Stimulated activated CD4-positive, alpha-beta T cell treated with anti-CD3 and anti-CD28 coated beads, Interleukin-2, amount 100 ng/mL, for 24 hours (primary cell): ENCODE measurements around the gene HSD17B10.
"Not testable (repeated sequence)": the region's sequence is repeated elsewhere in the genome, so short reads cannot be mapped to it uniquely, and the experiment has no call there.

Experiments
- DNase-seq, 2 donors: peaks; one replicate each; pipeline ENCODE4 v3.0.0-alpha.2; 2020

Gene HSD17B10

GRCh38 chrX:53435997-53436396 is 1.8 kb upstream of the HSD17B10 start:
- peak; percentile 55 to 61 for DNase-seq

- DNase-seq: no peak
These were observed 3.9 kb downstream of the HSD17B10 start for GRCh38 chrX:53430231-53430630.

GRCh38 chrX:53429755-53430154 is 4.4 kb downstream of the HSD17B10 start:
- no peak for DNase-seq

- no peak for DNase-seq
These were observed 11.3 kb downstream of the HSD17B10 start, which contains the start of gene RIBC1 for GRCh38 chrX:53422861-53423306. Gene RIBC1, plus strand, starts transcription at chrX:53422873. Its CDS starts 3,404 bp downstream, at chrX:53426277.

GRCh38 chrX:53422086-53422860 is 11.9 kb downstream of the HSD17B10 start, which contains the start of gene SMC1A:
Gene SMC1A, minus strand, starts transcription at chrX:53422654. Its CDS starts 54 bp downstream, at chrX:53422600.
- peak; percentile 92 for DNase-seq

GRCh38 chrX:53421772-53422085 is 12.4 kb downstream of the HSD17B10 start:
- no peak for DNase-seq

GRCh38 chrX:53421125-53421524 is 13.0 kb downstream of the HSD17B10 start:
- DNase-seq: no peak

- not testable (repeated sequence) for DNase-seq
These were observed 13.8 kb downstream of the HSD17B10 start for GRCh38 chrX:53420351-53420750.

GRCh38 chrX:53412446-53412845 is 21.7 kb downstream of the HSD17B10 start:
- DNase-seq: no peak

- DNase-seq: no peak
These were observed 30.6 kb downstream of the HSD17B10 start for GRCh38 chrX:53403535-53403934.

GRCh38 chrX:53398216-53398615 is 36.0 kb downstream of the HSD17B10 start:
- DNase-seq: no peak

GRCh38 chrX:53395605-53396298 is 38.4 kb downstream of the HSD17B10 start:
- no peak for DNase-seq

GRCh38 chrX:53383376-53384076 is 50.6 kb downstream of the HSD17B10 start:
- no peak for DNase-seq
